ENCODE results near the gene C1orf21. TPM values are rescaled to one million over a fixed set of nuclear protein-coding genes. Genes with fewer than 3 reads are reported as not detected.

The C1orf21 gene
- total and polyA plus RNA-seq, 5 experiments from 2014 or later, result 0.60 to 30.9 (median 0.84) TPM

DNA sequence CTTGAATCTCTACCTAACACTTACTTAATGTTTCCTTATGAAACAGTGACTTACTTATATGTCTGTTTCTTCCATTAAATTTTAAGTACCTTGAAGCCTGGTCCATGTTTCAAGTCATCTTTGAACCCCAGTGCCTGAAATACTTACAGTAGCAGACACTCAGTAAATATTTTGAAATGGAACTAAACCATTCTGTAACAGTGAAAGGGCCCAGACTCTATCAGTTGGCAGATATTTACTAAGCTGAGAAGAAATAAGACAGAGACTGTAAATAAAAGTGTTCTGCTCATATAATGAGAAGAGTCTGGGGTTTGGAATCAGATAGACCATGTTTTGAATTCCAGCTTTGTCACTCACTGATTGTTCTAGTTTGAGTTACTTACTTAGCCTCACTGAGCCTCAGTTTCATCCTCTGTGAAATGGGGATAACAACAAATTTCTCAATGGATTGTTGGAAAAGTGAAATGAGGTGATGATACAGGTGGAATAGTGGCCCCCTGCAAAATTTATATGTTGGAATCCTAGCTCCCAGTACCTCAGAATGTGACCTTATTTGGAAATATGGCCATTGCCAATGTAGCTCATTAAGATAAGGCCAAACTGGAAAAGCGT, 19.3 kb upstream of the C1orf21 start:
- H3K4me1 Mint-ChIP-seq, result no peaks in the 10 kb centered on the region
- POLR2A ChIA-PET, result no interaction called here
- ATAC-seq, result no peak
- peaks cover 4 to 15% (median 11%) of the 10 kb centered on the region in 5 donors for H3K27me3 Mint-ChIP-seq
- no peak for DNase-seq
- no peak overlapping the region for H3K4me3 Mint-ChIP-seq
- H3K27ac Mint-ChIP-seq, result no peak overlapping the region
- H3K9me3 Mint-ChIP-seq, result no peaks in the 10 kb centered on the region
- no peaks in the 10 kb centered on the region for H3K36me3 Mint-ChIP-seq

DNA sequence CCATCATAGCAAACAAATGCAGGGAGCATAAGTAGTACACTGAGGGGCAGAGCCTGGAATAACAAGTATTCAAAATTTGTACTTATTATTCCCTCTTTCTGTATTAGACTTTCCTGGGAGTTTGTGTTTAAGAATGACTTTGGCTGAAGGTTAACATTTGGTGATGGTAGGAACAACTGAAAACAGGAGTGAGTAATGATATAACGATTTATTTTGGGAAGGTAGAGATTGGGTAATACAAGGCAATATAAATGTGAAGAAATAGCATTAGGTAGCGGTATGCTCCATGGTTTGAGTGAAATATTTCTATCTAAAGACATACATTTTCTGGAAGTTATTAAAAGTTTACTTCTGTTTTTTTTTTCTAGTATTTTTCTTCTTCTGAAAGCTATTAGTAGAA, 18.5 kb upstream of the C1orf21 start:
- POLR2A ChIA-PET, result no interaction called here
- no peak overlapping the region for H3K4me3 Mint-ChIP-seq
- H3K36me3 Mint-ChIP-seq, result no peaks in the 10 kb centered on the region
- H3K27ac Mint-ChIP-seq, result no peak overlapping the region
- H3K27me3 Mint-ChIP-seq, result peaks cover 8 to 19% (median 11%) of the 10 kb centered on the region in 5 donors
- no peaks in the 10 kb centered on the region for H3K9me3 Mint-ChIP-seq
- ATAC-seq (no peak), DNase-seq (no peak)
- H3K4me1 Mint-ChIP-seq, result no peaks in the 10 kb centered on the region

DNA sequence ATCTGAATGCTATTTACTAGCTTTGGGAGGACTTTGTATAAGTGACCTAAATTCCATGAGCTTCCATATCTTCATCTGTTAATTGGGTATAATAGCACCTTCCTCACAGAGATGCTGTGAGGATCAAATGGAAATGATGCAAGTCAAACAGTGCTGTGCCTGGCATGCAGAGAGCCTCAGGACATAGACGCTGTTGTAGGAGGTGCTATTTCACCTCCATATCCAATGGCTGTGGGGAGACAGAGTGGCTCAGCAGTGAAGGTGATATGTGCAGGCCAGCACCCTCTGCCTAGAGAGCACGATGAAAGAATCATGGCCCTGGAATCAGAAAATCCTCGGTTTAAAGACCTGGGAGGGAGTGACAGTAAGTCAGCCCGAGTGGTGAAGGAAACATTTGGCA, 16.0 kb upstream of the C1orf21 start:
- POLR2A ChIA-PET, result no interaction called here
- Mint-ChIP-seq H3K27ac (no peak overlapping the region), H3K4me3 (no peak overlapping the region), H3K9me3 (no peaks in the 10 kb centered on the region), H3K36me3 (no peaks in the 10 kb centered on the region), H3K4me1 (no peaks in the 10 kb centered on the region), H3K27me3 (peaks cover 8 to 14% (median 9%) of the 10 kb centered on the region in 5 donors)
- ATAC-seq, result no peak
- DNase-seq, result no peak

DNA sequence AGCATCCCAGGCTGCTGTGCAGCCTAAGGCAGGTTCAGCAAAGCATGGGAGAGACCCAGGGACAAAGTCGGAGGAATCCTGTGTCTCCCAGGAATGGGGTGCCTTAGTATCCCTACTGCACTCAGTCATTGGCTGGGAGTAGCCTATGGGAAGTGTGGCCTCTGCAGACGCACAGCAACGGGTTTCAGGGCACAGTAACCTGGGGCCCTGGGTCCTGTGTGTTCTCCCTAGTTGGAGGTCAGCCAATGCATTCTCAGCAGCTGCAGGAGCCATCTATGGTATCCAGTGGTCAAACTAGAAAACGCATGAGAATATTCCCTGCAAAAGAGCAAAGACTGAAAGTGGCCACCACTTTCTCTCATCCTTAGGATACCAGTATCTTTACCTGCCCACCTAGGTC, 13.7 kb upstream of the C1orf21 start:
- H3K4me1 Mint-ChIP-seq, result no peaks in the 10 kb centered on the region
- no peaks in the 10 kb centered on the region for H3K9me3 Mint-ChIP-seq
- ATAC-seq, result no peak
- H3K36me3 Mint-ChIP-seq, result no peaks in the 10 kb centered on the region
- POLR2A ChIA-PET, result no interaction called here
- H3K27me3 Mint-ChIP-seq, result peaks cover 8 to 18% (median 14%) of the 10 kb centered on the region in 5 donors
- DNase-seq, result no peak
- H3K4me3 Mint-ChIP-seq, result no peak overlapping the region
- no peak overlapping the region for H3K27ac Mint-ChIP-seq

DNA sequence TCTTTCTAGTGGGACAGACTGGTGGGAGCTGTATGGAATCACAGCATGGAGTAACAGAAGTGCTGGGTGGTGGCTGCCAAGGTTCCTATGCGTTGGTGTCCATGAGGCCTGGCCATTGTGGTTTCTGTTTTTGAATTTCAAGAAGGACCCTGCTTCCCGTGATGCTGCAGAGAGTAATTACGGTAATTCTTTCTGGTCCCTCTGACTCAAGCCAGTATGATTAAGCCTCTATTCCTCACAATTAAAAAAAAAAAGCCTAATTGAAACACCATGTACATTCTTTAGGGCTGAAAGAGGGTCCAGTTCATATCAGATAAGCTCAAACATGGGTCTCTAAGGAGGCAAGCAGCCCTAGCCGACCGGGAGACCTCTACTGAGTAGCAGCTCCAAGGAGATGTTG, 10.5 kb upstream of the C1orf21 start:
- H3K4me3 Mint-ChIP-seq, result no peak overlapping the region
- no peaks in the 10 kb centered on the region for H3K36me3 Mint-ChIP-seq
- POLR2A ChIA-PET, result no interaction called here
- peaks cover 9 to 30% (median 13%) of the 10 kb centered on the region in 5 donors for H3K27me3 Mint-ChIP-seq
- no peak overlapping the region for H3K27ac Mint-ChIP-seq
- ATAC-seq (no peak), DNase-seq (no peak)
- no peaks in the 10 kb centered on the region for H3K9me3 Mint-ChIP-seq
- H3K4me1 Mint-ChIP-seq, result peaks cover 0 to 6% (median 4%) of the 10 kb centered on the region in 4 donors

DNA sequence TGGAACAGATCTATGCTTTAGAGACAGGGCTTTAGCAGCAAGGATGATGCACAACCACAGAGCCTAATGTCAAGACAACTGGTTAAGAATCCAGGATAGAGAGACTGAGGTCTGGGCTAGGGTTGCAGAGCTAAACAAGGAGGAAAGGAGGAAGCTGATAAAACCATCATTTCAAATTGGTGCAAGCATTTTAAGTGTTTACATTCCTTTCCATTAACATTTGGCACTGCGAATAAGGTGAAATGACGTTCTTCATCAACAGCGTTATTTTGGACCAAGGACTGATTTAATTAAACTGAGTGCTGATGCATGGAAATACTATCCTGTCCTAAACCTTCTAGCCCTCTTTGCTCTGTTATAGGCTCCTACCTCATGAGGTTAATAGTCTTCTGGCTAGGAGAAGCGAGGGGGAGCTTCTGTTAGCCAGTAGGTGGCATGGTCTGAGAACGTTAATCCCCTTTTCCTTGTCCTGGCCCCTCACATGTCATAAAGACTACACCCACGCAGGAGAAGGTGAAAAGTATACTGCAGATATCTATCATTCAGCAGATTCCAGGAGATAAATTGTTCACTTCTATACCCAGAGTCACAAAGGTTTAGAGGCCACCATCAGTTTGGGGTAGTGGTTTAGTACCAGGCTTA, 7.6 kb upstream of the C1orf21 start:
- ATAC-seq, result no peak
- no peak overlapping the region for H3K4me3 Mint-ChIP-seq
- peaks cover 0 to 6% (median 4%) of the 10 kb centered on the region in 4 donors for H3K4me1 Mint-ChIP-seq
- H3K27me3 Mint-ChIP-seq, result peaks cover 10 to 47% (median 27%) of the 10 kb centered on the region in 5 donors
- no peak overlapping the region for H3K27ac Mint-ChIP-seq
- H3K36me3 Mint-ChIP-seq, result no peaks in the 10 kb centered on the region
- POLR2A ChIA-PET, result no interaction called here
- H3K9me3 Mint-ChIP-seq, result no peaks in the 10 kb centered on the region
- no peak for DNase-seq

DNA sequence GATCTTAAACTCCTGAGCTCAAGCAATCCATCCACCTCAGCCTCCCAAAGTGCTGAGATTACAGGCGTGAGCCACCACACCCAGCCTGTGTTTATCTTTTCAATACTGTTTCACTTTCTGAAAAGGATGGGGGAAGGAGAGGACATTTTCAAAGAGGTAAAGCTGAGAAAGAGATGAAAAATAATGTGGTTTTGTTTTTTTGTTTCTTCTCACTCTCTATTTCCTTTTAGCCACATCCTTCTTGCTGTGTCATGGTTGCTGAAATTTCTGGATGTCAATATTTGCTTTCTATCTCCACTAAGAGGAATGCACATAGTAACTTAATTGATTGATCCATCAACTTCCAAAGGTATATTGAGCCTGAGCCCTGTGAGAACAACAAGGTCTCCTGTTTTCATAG, 6.4 kb upstream of the C1orf21 start:
- Mint-ChIP-seq H3K27ac (peak overlapping the region in 2 of 10 donors; percentile 24 to 84), H3K9me3 (no peaks in the 10 kb centered on the region), H3K36me3 (no peaks in the 10 kb centered on the region), H3K27me3 (peaks cover 14 to 60% (median 36%) of the 10 kb centered on the region in 5 donors), H3K4me3 (no peak overlapping the region), H3K4me1 (peaks cover 0 to 7% (median 5%) of the 10 kb centered on the region in 4 donors)
- ATAC-seq (no peak), DNase-seq (peak in 2 of 10 donors; percentile 7 to 13)
- POLR2A ChIA-PET, result no interaction called here

DNA sequence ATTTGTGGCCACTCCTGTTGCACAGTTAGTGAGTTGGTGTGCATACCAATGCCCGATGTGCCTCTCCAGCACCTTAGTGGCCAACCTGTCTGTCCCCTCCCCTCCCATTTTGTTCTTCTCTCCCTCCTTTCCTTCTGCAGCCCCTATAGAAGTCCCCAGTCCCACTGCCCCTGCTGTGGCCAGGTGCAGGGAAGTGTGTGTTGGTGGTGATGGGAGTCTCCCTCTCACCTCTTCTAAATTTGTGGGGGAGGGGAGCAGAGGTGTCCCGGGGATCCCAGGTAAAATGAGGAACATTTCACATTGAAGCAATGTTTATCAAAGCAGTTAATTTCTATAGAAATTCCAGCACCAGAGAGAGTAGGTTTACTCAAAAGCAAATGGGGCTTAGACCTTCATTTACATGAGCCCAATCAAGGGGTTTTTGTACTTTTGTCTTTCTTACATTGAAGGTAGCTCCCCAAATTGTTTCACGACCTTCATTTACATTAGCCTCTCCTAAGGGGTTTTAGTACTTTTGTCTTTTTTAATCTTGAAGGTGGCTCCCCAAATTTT, 3.0 kb upstream of the C1orf21 start:
- Mint-ChIP-seq H3K9me3 (no peaks in the 10 kb centered on the region), H3K27me3 (peaks cover 28 to 67% (median 48%) of the 10 kb centered on the region in 5 donors), H3K36me3 (peaks cover 0 to 4% (median 2%) of the 10 kb centered on the region in 3 donors), H3K4me3 (peak overlapping the region in 1 of 10 donors; percentile 46), H3K4me1 (peaks cover 13 to 31% (median 24%) of the 10 kb centered on the region in 4 donors), H3K27ac (no peak overlapping the region)
- POLR2A ChIA-PET, result no interaction called here
- DNase-seq, result no peak
- no peak for ATAC-seq

DNA sequence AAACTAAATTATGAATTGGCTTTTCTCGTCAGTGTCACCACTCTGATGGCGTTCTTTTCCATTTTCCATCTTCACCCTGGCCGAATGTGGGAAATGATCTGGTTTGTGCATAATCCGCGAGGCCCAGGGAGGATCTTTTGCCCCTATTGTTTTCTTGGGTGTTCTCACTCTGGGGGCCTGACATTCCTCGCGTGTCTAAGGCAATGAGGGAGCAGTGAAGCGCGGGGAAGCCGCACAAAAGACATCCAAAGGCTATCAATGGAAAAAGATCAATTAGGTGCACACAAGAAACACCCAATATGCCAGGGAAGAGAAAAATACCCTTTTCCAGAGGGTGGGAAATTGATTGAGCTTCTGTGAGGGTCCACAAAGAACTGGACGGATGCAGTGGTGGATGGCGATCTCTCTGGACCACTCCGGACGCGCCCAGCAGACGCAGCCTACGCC, 941 bp upstream of the C1orf21 start:
- POLR2A ChIA-PET, result no interaction called here
- H3K4me3 Mint-ChIP-seq, result peak overlapping the region; percentile 56 to 87 (median 79)
- H3K27ac Mint-ChIP-seq, result peak overlapping the region in 3 of 10 donors; percentile 4 to 76 (median 36)

DNA sequence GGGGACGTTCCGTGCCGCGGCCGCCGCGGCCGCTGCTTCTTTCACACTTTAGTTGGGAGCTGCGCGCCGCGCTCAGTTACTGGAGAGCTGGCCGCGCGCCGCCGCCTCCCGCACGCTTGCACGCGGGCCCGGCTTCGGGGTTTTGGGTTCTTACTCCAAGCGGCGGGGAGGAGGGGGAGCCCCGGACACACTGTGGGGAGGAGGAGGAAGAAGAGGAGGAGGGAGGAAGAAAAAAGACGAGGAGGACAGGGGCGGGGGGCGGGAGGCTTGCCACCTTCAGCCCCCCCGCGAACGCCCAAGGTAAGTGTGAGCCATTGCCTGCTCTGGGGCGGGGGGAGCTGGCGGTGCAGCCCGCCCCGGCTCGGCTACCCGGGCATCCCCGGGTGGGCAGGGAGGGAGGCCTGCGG, 243 bp downstream of the C1orf21 start:
- Mint-ChIP-seq H3K4me1 (peaks cover 13 to 25% (median 20%) of the 10 kb centered on the region in 4 donors), H3K27ac (peak overlapping the region in 1 of 10 donors; percentile 87), H3K9me3 (no peaks in the 10 kb centered on the region), H3K4me3 (peak overlapping the region; percentile 65 to 93 (median 78)), H3K27me3 (peaks cover 30 to 68% (median 43%) of the 10 kb centered on the region in 5 donors), H3K36me3 (peaks cover 0 to 4% (median 2%) of the 10 kb centered on the region in 3 donors)
- peak in 1 of 2 donors; percentile 48 for ATAC-seq
- POLR2A ChIA-PET, result no interaction called here
- peak in 1 of 10 donors; percentile 9 for DNase-seq

More for the DNA sequence above, 941 bp upstream of the C1orf21 start:
- peaks cover 0 to 4% (median 2%) of the 10 kb centered on the region in 3 donors for H3K36me3 Mint-ChIP-seq
- no peak for ATAC-seq
- DNase-seq, result peak in 1 of 10 donors; percentile 2
- H3K4me1 Mint-ChIP-seq, result peaks cover 13 to 25% (median 20%) of the 10 kb centered on the region in 4 donors
- no peaks in the 10 kb centered on the region for H3K9me3 Mint-ChIP-seq
- peaks cover 30 to 76% (median 50%) of the 10 kb centered on the region in 5 donors for H3K27me3 Mint-ChIP-seq

DNA sequence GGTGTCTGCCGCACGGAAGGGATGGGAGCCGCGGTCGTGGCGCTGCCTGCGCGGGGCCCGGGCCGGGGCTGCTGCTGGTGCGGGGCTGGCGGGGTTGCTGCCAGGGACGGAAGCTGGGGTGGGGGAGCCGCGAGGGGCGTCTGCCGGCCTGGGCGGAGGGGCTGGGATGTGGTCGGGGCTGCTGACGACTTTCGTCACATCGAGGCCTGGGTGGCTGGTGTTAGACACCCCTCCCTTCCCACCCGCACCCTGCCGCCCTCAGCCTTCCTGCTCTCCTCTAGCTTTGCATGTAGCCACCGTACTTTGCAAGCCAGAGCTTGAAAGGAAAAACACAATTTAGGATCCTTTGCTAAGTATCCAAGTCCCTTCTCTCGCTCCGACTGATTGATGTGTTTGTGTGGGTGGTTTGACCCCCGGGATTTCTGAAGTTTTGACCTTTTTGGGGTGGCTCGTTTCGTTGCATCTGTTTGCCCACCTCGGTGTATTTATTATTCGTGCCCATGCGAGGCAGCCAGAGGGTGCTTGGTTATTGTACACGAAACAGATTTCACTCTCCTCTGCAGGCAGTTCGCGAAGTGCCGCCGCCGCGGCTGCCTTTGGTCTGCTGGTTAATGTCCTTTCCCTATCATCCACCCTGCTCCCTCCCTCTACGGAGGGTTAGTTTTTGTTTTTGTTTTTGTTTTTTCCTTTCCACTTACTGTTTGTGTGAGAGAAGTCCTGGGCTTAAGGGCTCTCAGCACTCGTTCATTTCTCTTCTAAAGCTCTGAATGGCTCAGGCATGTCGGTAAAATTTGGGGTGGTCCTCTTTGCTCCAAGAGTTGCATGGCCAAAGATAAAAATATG, 868 bp downstream of the C1orf21 start:
- H3K4me3 Mint-ChIP-seq, result peak overlapping the region; percentile 69 to 92 (median 84)
- peak overlapping the region in 7 of 10 donors; percentile 1 to 92 (median 26) for H3K27ac Mint-ChIP-seq
- peaks cover 0 to 4% (median 2%) of the 10 kb centered on the region in 3 donors for H3K36me3 Mint-ChIP-seq
- peak; percentile 36 to 60 for ATAC-seq
- POLR2A ChIA-PET, result no interaction called here
- H3K27me3 Mint-ChIP-seq, result peaks cover 32 to 65% (median 43%) of the 10 kb centered on the region in 5 donors
- H3K4me1 Mint-ChIP-seq, result peaks cover 13 to 25% (median 20%) of the 10 kb centered on the region in 4 donors
- no peaks in the 10 kb centered on the region for H3K9me3 Mint-ChIP-seq
- DNase-seq, result peak in 8 of 10 donors; percentile 2 to 64 (median 32)

DNA sequence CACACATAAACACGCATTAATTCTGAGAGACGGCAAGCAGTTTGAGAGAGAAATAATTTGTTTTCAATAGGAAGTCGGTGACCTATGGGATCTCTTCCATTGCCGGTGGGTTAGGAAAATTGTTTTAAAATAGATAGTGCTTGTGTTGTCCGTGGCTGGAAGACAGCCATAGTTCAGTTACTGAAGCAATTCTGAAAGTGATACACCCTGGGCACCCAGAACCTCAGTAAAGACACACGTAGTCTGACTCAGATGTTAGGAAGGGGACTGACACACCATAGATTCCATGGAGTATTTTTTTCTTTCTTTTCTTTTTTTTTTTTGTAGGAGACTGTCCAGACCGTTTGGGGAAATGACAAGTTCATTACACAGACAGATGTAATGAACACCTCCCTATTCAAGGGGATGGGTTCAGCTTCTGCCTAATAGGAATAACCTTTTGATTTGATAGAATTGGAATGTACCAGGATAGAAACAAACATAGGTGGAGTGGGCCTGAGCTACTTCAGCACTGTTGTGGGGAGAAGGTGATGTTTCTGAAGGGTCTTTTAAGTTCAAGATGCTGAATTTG, 1.6 kb downstream of the C1orf21 start:
- peak in 1 of 10 donors; percentile 16 for DNase-seq
- Mint-ChIP-seq H3K36me3 (peaks cover 0 to 4% (median 2%) of the 10 kb centered on the region in 3 donors), H3K27ac (peak overlapping the region in 5 of 10 donors; percentile 19 to 92 (median 26)), H3K4me1 (peaks cover 13 to 25% (median 21%) of the 10 kb centered on the region in 4 donors), H3K27me3 (peaks cover 36 to 58% (median 39%) of the 10 kb centered on the region in 5 donors), H3K4me3 (peak overlapping the region; percentile 69 to 92 (median 84)), H3K9me3 (no peaks in the 10 kb centered on the region)
- POLR2A ChIA-PET, result no interaction called here
- no peak for ATAC-seq
